ENCODE results near the gene PKN1. TPM values are rescaled to one million over a fixed set of nuclear protein-coding genes. Genes with fewer than 3 reads are reported as not detected.

The PKN1 gene
- total RNA-seq, 2 experiments from 2014 or later = 244 to 263 TPM

DNA sequence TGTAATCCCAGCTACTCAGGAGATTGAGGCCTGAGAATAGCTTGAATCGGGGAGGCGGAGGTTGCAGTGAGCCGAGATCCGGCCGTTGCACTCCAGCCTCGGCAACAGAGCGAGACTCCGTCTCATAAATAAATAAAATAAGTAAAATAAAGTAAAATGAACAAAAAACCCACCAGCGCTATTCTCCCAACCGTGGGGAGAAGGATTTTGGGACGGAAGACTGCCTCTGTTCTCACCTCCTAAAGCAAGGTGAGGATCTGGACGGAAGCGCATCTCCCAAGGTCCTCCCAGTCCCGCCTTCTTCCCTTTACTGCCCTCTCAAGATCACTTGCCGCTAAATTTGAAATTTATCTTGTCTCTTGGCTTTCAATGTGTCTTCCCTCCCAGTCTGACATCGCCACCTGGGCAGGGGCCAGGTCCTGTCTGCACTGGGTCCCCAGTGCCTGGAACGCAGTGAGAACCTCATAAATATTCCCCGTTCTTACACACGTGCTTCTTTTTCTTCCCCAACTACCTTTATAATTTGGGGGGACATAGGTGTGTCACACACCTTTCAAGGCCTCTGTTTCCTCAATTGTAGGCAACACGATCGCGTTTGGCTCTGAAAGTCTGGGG is 86.2 kb downstream of the PKN1 start:
- peak overlapping the region; percentile 96 for H3K27ac Mint-ChIP-seq
- H3K36me3 Mint-ChIP-seq (ENCODE audit: low read depth) = peaks cover 41% of the 10 kb centered on the region
- H3K4me3 Mint-ChIP-seq = peak overlapping the region; percentile 77
- ChIA-PET POLR2A (interaction anchor here (3.6 to 11.2 kb wide), 2 partner anchors 9 to 13 kb away, joined by 37 to 203 read pairs; partner anchors contain the start of gene TECR), CTCF (interaction anchor here (1.1 to 5.2 kb wide), 3 partner anchors 13 to 39 kb away, joined by 4 to 75 read pairs (median 10); no protein-coding TSS in a partner anchor)
- ATAC-seq = no peak
- no peak for DNase-seq
- no peaks in the 10 kb centered on the region for H3K9me3 Mint-ChIP-seq (ENCODE audit: insufficient read depth)
- H3K4me1 Mint-ChIP-seq (ENCODE audit: low read depth) = peaks cover 71% of the 10 kb centered on the region
- H3K27me3 Mint-ChIP-seq (ENCODE audit: low read depth) = no peaks in the 10 kb centered on the region

DNA sequence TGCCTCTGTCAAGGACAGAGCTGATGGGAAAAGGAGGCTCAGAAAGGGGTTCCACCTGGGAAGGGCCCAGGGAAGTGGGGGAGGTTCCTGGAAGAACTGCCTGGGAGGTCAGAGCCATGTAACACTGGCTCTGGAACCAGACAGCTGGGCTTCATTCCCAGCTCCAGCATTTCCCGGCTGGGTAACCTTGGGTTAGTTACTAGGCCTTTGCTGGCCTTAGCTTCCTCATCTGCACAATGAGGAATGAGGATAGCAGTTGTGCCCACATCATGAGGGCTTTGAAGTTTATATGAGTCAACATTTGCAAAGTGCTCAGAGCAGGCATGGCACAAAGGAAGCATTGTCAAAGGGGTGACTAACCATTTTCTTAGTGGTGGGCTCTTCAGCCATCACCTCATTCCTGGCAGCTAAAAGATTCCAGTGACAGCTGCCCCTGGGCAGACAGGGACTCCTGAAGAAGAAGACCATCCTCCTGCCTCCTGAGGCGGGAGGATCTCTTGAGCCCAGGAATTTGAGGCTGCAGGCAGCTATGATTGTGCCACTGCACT is 86.8 kb downstream of the PKN1 start:
- no peak for ATAC-seq
- peak overlapping the region; percentile 47 for H3K4me3 Mint-ChIP-seq
- H3K27ac Mint-ChIP-seq = peak overlapping the region; percentile 88
- H3K9me3 Mint-ChIP-seq (ENCODE audit: insufficient read depth) = no peaks in the 10 kb centered on the region
- DNase-seq = no peak
- peaks cover 65% of the 10 kb centered on the region for H3K4me1 Mint-ChIP-seq (ENCODE audit: low read depth)
- peaks cover 35% of the 10 kb centered on the region for H3K36me3 Mint-ChIP-seq (ENCODE audit: low read depth)
- CTCF ChIA-PET = interaction anchor here (3.5 to 5.2 kb wide), 2 partner anchors 13 to 31 kb away, joined by 10 to 75 read pairs; no protein-coding TSS in a partner anchor
- POLR2A ChIA-PET = interaction anchor here (11.2 kb wide), 1 partner anchor 13 kb away, joined by 203 read pairs; no protein-coding TSS in a partner anchor
- no peaks in the 10 kb centered on the region for H3K27me3 Mint-ChIP-seq (ENCODE audit: low read depth)

DNA sequence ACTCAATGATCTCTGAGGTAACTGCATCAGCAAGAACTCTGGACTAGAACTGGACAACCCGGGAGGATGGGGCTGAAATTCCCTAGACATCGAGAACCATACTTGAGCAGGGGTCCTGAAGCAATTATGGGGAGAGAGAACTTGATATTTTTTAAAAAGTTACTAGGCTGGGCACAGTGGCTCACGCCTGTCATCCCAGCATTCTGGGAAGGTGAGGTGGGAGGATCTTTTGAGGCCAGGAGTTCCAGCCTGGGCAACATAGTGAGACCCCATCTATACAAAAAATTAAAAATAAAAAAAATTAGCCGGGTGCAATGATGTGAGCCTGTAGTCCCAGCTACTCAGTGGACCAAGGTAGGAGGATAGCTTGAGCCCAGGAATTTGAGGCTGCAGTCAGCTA is 87.4 kb downstream of the PKN1 start:
- peaks cover 29% of the 10 kb centered on the region for H3K36me3 Mint-ChIP-seq (ENCODE audit: low read depth)
- DNase-seq = no peak

More for the DNA sequence above, 87.4 kb downstream of the PKN1 start:
- Mint-ChIP-seq H3K27me3 (ENCODE audit: low read depth) (no peaks in the 10 kb centered on the region), H3K4me1 (ENCODE audit: low read depth) (peaks cover 59% of the 10 kb centered on the region), H3K27ac (peak overlapping the region; percentile 88), H3K9me3 (ENCODE audit: insufficient read depth) (no peaks in the 10 kb centered on the region), H3K4me3 (no peak overlapping the region)
- no peak for ATAC-seq
- ChIA-PET POLR2A (interaction anchor here (1.3 to 11.2 kb wide), 2 partner anchors 14 to 859 kb away, joined by 3 to 203 read pairs; partner anchors contain the start of gene AKAP8), CTCF (interaction anchor here (0.9 kb wide), 1 partner anchor 15 kb away, joined by 3 read pairs; no protein-coding TSS in a partner anchor)

Other genes with a start within 250 kb of the PKN1 start
- gene ADGRL1, start 227.1 kb upstream of the PKN1 start, total RNA-seq = 1 to 10 TPM; 6.3 to 7.7 TPM
- gene ADGRE5, start 51.9 kb upstream of the PKN1 start, total RNA-seq = 100 to 1,000 TPM; 290 to 302 TPM
- 100 to 1,000 TPM; 309 to 313 TPM for gene DDX39A, start 14.0 kb upstream of the PKN1 start, total RNA-seq
- gene PTGER1, start 42.0 kb downstream of the PKN1 start, total RNA-seq = under 1 TPM; 0.32 to 0.44 TPM
- gene GIPC1, start 62.8 kb downstream of the PKN1 start, total RNA-seq = 10 to 100 TPM; 37.9 to 39.3 TPM
- gene DNAJB1, start 85.1 kb downstream of the PKN1 start, total RNA-seq = 100 to 1,000 TPM; 110 to 112 TPM
- 100 to 1,000 TPM; 153 to 163 TPM for gene TECR, start 96.3 kb downstream of the PKN1 start, total RNA-seq
- gene NDUFB7, start 138.8 kb downstream of the PKN1 start, total RNA-seq = 100 to 1,000 TPM; 133 to 142 TPM
- gene CLEC17A, start 149.8 kb downstream of the PKN1 start, total RNA-seq = not detected
- not detected for gene ADGRE3, start 241.5 kb downstream of the PKN1 start, total RNA-seq

Data from activated CD8-positive, alpha-beta T cell treated with anti-CD3 and anti-CD28 coated beads, Interleukin-2, amount 10 ng/mL, durations not matched to agents 7 days and 5 days (primary cell).